WERI-Rb-1 (cell line): ENCODE measurements around the gene RHNO1.

Source experiments
- DNase-seq: peaks from one replicate; pipeline ENCODE4 v3.0.0-alpha.2; 2020
- H3K27ac ChIP-seq: fragments of 250-450 bp; sonication (Bioruptor Pico); 2 replicates; pipeline ENCODE4 v1.5.1; 2020; ENCODE audit warnings: mild to moderate bottlenecking, moderate library complexity
- H3K27me3 ChIP-seq: fragments of 250-450 bp; sonication (Bioruptor Pico); 2 replicates; pipeline ENCODE4 v1.5.1; 2021; ENCODE audit warnings: mild to moderate bottlenecking, low read depth, moderate library complexity; ENCODE audit not compliant: insufficient read depth, severe bottlenecking
- H3K36me3 ChIP-seq: fragments of 250-450 bp; sonication (Bioruptor Pico); 2 replicates; pipeline ENCODE4 v1.5.1; 2020; ENCODE audit warnings: mild to moderate bottlenecking, moderate library complexity
- H3K4me3 ChIP-seq: 2 replicates; pipeline ENCODE4 v1.5.1; 2011; ENCODE audit warnings: low read depth, mild to moderate bottlenecking, control low read depth, low read length
- H3K9me3 ChIP-seq: fragments of 250-450 bp; sonication (Bioruptor Pico); 2 replicates; pipeline ENCODE4 v1.5.1; 2021; ENCODE audit warnings: mild to moderate bottlenecking, moderate library complexity; ENCODE audit not compliant: severe bottlenecking
- CTCF ChIP-seq: IDR thresholded peaks from 2 replicates; pipeline ENCODE4 v1.5.1; 2011; ENCODE audit warnings: low read depth, mild to moderate bottlenecking, control low read depth, inconsistent platforms, low read length

The RHNO1 gene

GRCh38 chr12:2844786-2845185 lies 32.2 kb upstream of the RHNO1 start:
- Histone ChIP-seq H3K9me3 (no peaks in the 10 kb centered on the region), H3K36me3 (no peaks in the 10 kb centered on the region), H3K4me3 (no peak overlapping the region), H3K27ac (no peak overlapping the region), H3K27me3 (no peaks in the 10 kb centered on the region)
- DNase-seq, result no peak
- no peak for TF ChIP-seq CTCF

GRCh38 chr12:2845280-2845679 lies 31.7 kb upstream of the RHNO1 start:
- no peak overlapping the region for H3K27ac ChIP-seq
- H3K36me3 ChIP-seq, result no peaks in the 10 kb centered on the region
- DNase-seq, result peak; percentile 41
- no peak overlapping the region for H3K4me3 ChIP-seq
- no peak for TF ChIP-seq CTCF
- H3K27me3 ChIP-seq, result no peaks in the 10 kb centered on the region
- H3K9me3 ChIP-seq, result no peaks in the 10 kb centered on the region

DNA sequence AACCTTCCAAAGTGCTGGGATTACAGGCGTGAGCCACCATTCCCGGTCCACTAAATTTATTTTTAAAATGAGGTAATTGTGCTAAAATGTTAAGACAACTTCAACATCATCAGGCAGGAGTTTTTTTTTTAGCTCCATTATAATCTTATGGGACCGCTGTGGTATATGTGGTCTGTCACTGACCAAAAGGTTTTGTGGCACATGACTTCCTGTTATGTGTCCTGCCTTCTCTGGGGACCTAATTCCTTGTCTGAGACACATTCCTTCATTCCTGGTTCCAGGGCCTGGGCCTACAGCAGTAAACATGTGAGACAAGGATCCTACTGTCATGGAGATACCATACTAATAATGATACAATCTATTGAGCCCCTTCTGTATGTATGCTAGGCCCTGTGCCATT lies 25.1 kb upstream of the RHNO1 start:
- TF ChIP-seq CTCF, result no peak
- no peaks in the 10 kb centered on the region for H3K9me3 ChIP-seq
- DNase-seq, result no peak
- H3K27me3 ChIP-seq, result no peaks in the 10 kb centered on the region
- H3K27ac ChIP-seq, result no peak overlapping the region
- H3K36me3 ChIP-seq, result no peaks in the 10 kb centered on the region
- no peak overlapping the region for H3K4me3 ChIP-seq

- peak; percentile 94 for TF ChIP-seq CTCF
- DNase-seq, result peak; percentile 81
- no peak overlapping the region for H3K4me3 ChIP-seq
- H3K27me3 ChIP-seq, result no peaks in the 10 kb centered on the region
- no peak overlapping the region for H3K27ac ChIP-seq
- no peaks in the 10 kb centered on the region for H3K9me3 ChIP-seq
- H3K36me3 ChIP-seq, result peaks cover 10% of the 10 kb centered on the region
These were observed 23.4 kb upstream of the RHNO1 start for GRCh38 chr12:2853626-2854025.

- Histone ChIP-seq H3K9me3 (no peaks in the 10 kb centered on the region), H3K4me3 (no peak overlapping the region), H3K27me3 (no peaks in the 10 kb centered on the region), H3K27ac (no peak overlapping the region), H3K36me3 (peaks cover 23% of the 10 kb centered on the region)
- DNase-seq, result no peak
- TF ChIP-seq CTCF, result no peak
These were observed 22.2 kb upstream of the RHNO1 start for GRCh38 chr12:2854669-2855453.

DNA sequence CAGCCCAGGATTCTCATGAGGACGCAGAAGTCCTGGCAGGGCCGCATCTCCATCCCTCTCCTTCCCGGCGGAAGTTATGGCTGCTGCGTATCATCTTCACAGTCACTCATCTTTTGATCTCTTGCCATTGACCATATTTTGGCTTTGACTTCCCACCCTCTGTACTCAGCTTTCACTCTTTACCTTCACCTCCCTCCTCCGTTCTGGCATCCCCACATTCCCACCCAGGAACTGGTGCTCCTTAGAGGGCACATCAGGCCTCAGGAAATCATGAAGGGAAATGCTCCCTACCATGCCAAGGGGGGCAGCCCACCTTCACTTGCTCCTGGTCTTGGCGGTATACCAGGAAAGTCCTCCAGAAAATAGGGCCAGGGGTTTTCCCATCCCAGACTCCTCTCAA lies 21.5 kb upstream of the RHNO1 start:
- TF ChIP-seq CTCF, result no peak
- DNase-seq, result no peak
- no peaks in the 10 kb centered on the region for H3K9me3 ChIP-seq
- no peak overlapping the region for H3K4me3 ChIP-seq
- H3K27ac ChIP-seq, result no peak overlapping the region
- H3K27me3 ChIP-seq, result no peaks in the 10 kb centered on the region
- peaks cover 30% of the 10 kb centered on the region for H3K36me3 ChIP-seq
